CD4-positive, alpha-beta T cell (primary cell): ENCODE results near the gene UGT3A1. TPM values are rescaled to one million over a fixed set of nuclear protein-coding genes. Genes with fewer than 3 reads are reported as not detected.

Experiments
- ATAC-seq: fragments of 200-7000 bp; cut with Tn5 transposase; one replicate; pipeline ENCODE4 v1.10.0; 2022; ENCODE audit warnings: mild to moderate bottlenecking; ENCODE audit not compliant: poor library complexity
- CTCF ChIA-PET: fragments of 350-600 bp; sonication (Branson Sonifier 250); formaldehyde crosslinking; loops from one replicate; lab custom pipeline; 2021; ENCODE audit warnings: antibody characterized with exemption, inconsistent platforms; lab: Charles Lee
- POLR2A ChIA-PET: fragments of 350-600 bp; sonication (Branson Sonifier 250); formaldehyde crosslinking; loops from one replicate; lab custom pipeline; 2021; ENCODE audit warnings: antibody characterized with exemption, inconsistent platforms; lab: Charles Lee
- DNase-seq, 14 experiments: peaks; one replicate each; pipeline ENCODE4 v3.0.0-alpha.2; 2013 to 2020; ENCODE audit warnings: mixed read lengths in 2 of 14
- H3K27ac ChIP-seq, 2 donors: one replicate each; pipeline versions ENCODE4 v1.5.1 to v1.7.0; 2013; ENCODE audit warnings: low read length in 2 of 2, low read depth in 1 of 2, mild to moderate bottlenecking in 1 of 2
- H3K27me3 ChIP-seq, 2 experiments: 1 replicate in 1 of 2; 2 replicates in 1 of 2; pipeline versions ENCODE4 v1.6.1 to v1.7.0; 2013; ENCODE audit warnings: low read length in 2 of 2, control low read depth in 1 of 2, mild to moderate bottlenecking in 1 of 2, moderate library complexity in 1 of 2; ENCODE audit not compliant: insufficient read depth in 2 of 2, control insufficient read depth in 1 of 2
- H3K36me3 ChIP-seq: one replicate; pipeline ENCODE4 v1.6.1; 2013; ENCODE audit warnings: low read length, control low read depth; ENCODE audit not compliant: insufficient read depth
- H3K4me1 ChIP-seq: one replicate; pipeline ENCODE4 v1.6.1; 2013; ENCODE audit warnings: low read length, control low read depth; ENCODE audit not compliant: insufficient read depth
- H3K4me3 ChIP-seq: one replicate; pipeline ENCODE4 v1.5.1; 2013; ENCODE audit warnings: mild to moderate bottlenecking, low read length, moderate library complexity
- H3K9me3 ChIP-seq, 2 experiments: 1 replicate in 1 of 2; 2 replicates in 1 of 2; pipeline versions ENCODE4 v1.6.1 to v1.7.0; 2013; ENCODE audit warnings: low read length in 2 of 2, mild to moderate bottlenecking in 2 of 2, control low read depth in 1 of 2, moderate library complexity in 1 of 2; ENCODE audit not compliant: control insufficient read depth in 1 of 2, insufficient read depth in 1 of 2
- H3K27ac Mint-ChIP-seq: one replicate; pipeline ENCODE4 v1.8.0; 2020; ENCODE audit warnings: mixed read lengths
- H3K27me3 Mint-ChIP-seq: one replicate; pipeline ENCODE4 v1.8.0; 2021; ENCODE audit warnings: mixed read lengths
- H3K36me3 Mint-ChIP-seq: one replicate; pipeline ENCODE4 v1.8.0; 2021; ENCODE audit warnings: low read depth, mixed read lengths
- H3K4me1 Mint-ChIP-seq: one replicate; pipeline ENCODE4 v1.8.0; 2021; ENCODE audit warnings: low read depth, mixed read lengths
- H3K4me3 Mint-ChIP-seq: one replicate; pipeline ENCODE4 v1.8.0; 2020; ENCODE audit warnings: mild to moderate bottlenecking, mixed read lengths
- H3K9me3 Mint-ChIP-seq: one replicate; pipeline ENCODE4 v1.8.0; 2020; ENCODE audit warnings: mixed read lengths
- CTCF ChIP-seq: fragments of 200-600 bp; IDR thresholded peaks from one replicate; pipeline ENCODE4 v1.8.0; 2022; ENCODE audit warnings: antibody characterized with exemption, mild to moderate bottlenecking
- intact Hi-C, 2 experiments: fragments of 100-400 bp; cut with DNase I in 1 of 2; cut with micrococcal nuclease in 1 of 2; formaldehyde crosslinking; loops; one replicate each; pipeline versions ENCODE4 v1.15.1 to v1.9.0; 2023 to 2025; cut with DNase I, micrococcal nuclease
- total RNA-seq, 174 experiments: library from RNA in 2 of 174; stranded (reverse) in 2 of 174; gene quantifications; one replicate each; pipeline ENCODE4 v1.2.3 and lab custom pipeline; 2021 to 2026

UGT3A1 gene
- total RNA-seq, 2 experiments from 2014 or later = not detected

GRCh38 chr5:36017004-36017403 is 25.8 kb upstream of the UGT3A1 start:
- CTCF ChIA-PET = no interaction called here
- H3K27me3 ChIP-seq = no peaks in the 10 kb centered on the region
- H3K4me1 Mint-ChIP-seq = no peaks in the 10 kb centered on the region
- no peak overlapping the region for H3K4me3 Mint-ChIP-seq
- TF ChIP-seq CTCF = no peak
- ATAC-seq (no peak), DNase-seq (no peak)
- no peaks in the 10 kb centered on the region for H3K36me3 ChIP-seq
- peaks cover 19 to 21% of the 10 kb centered on the region in 2 experiments for H3K9me3 ChIP-seq
- H3K27ac ChIP-seq = no peak overlapping the region
- no peak overlapping the region for H3K4me3 ChIP-seq
- H3K36me3 Mint-ChIP-seq = peaks cover 4% of the 10 kb centered on the region
- no peak overlapping the region for H3K27ac Mint-ChIP-seq
- intact Hi-C loops = no loop called here
- POLR2A ChIA-PET = no interaction called here
- peaks cover 18% of the 10 kb centered on the region for H3K9me3 Mint-ChIP-seq
- H3K27me3 Mint-ChIP-seq = peaks cover 6% of the 10 kb centered on the region
- no peaks in the 10 kb centered on the region for H3K4me1 ChIP-seq

- no peaks in the 10 kb centered on the region for H3K27me3 ChIP-seq
- no peak for TF ChIP-seq CTCF
- Mint-ChIP-seq H3K4me1 (no peaks in the 10 kb centered on the region), H3K9me3 (peaks cover 24% of the 10 kb centered on the region), H3K27ac (no peak overlapping the region), H3K36me3 (peaks cover 4% of the 10 kb centered on the region), H3K4me3 (no peak overlapping the region), H3K27me3 (no peaks in the 10 kb centered on the region)
- H3K4me3 ChIP-seq = no peak overlapping the region
- intact Hi-C loops = no loop called here
- H3K9me3 ChIP-seq = peaks cover 16 to 21% of the 10 kb centered on the region in 2 experiments
- POLR2A ChIA-PET = no interaction called here
- no peaks in the 10 kb centered on the region for H3K36me3 ChIP-seq
- DNase-seq (no peak), ATAC-seq (no peak)
- H3K27ac ChIP-seq = no peak overlapping the region
- no peaks in the 10 kb centered on the region for H3K4me1 ChIP-seq
- CTCF ChIA-PET = no interaction called here
These were observed 22.0 kb upstream of the UGT3A1 start for GRCh38 chr5:36013182-36013581.

GRCh38 chr5:36009698-36010097 is 18.5 kb upstream of the UGT3A1 start:
- Mint-ChIP-seq H3K9me3 (peaks cover 19% of the 10 kb centered on the region), H3K4me3 (no peak overlapping the region), H3K27me3 (no peaks in the 10 kb centered on the region), H3K4me1 (no peaks in the 10 kb centered on the region), H3K27ac (no peak overlapping the region), H3K36me3 (peaks cover 4% of the 10 kb centered on the region)
- CTCF ChIA-PET = no interaction called here
- no peaks in the 10 kb centered on the region for H3K27me3 ChIP-seq
- no peaks in the 10 kb centered on the region for H3K36me3 ChIP-seq
- ATAC-seq (no peak), DNase-seq (no peak)
- no peak overlapping the region for H3K4me3 ChIP-seq
- intact Hi-C loops = no loop called here
- H3K27ac ChIP-seq = no peak overlapping the region
- TF ChIP-seq CTCF = no peak
- no peaks in the 10 kb centered on the region for H3K4me1 ChIP-seq
- peaks cover 8 to 9% of the 10 kb centered on the region in 2 experiments for H3K9me3 ChIP-seq
- POLR2A ChIA-PET = no interaction called here
